Measurements from ENCODE around the gene STARD10.

- TF ChIP-seq CTCF (IDR thresholded peaks at IDR 0.05; ENCODE audit: low read length) (no peak), EZH2 (IDR thresholded peaks at IDR 0.05; ENCODE audit: borderline replicate concordance, low read length) (no peak)
Measured at GRCh38 chr11:72817966-72818365, 24.1 kb upstream of the STARD10 start.
